GM19023 (cell line): ENCODE measurements around the gene FUCA2.
"Not testable (repeated sequence)": the region's sequence is repeated elsewhere in the genome, so short reads cannot be mapped to it uniquely, and the experiment has no call there.

Source experiments
- ATAC-seq: cut with Tn5 transposase; IDR thresholded peaks from one replicate; pipeline ENCODE4 v1.9.1; 2021; ENCODE audit warnings: mild to moderate bottlenecking, moderate library complexity; ENCODE audit not compliant: unreplicated experiment

The FUCA2 gene

DNA sequence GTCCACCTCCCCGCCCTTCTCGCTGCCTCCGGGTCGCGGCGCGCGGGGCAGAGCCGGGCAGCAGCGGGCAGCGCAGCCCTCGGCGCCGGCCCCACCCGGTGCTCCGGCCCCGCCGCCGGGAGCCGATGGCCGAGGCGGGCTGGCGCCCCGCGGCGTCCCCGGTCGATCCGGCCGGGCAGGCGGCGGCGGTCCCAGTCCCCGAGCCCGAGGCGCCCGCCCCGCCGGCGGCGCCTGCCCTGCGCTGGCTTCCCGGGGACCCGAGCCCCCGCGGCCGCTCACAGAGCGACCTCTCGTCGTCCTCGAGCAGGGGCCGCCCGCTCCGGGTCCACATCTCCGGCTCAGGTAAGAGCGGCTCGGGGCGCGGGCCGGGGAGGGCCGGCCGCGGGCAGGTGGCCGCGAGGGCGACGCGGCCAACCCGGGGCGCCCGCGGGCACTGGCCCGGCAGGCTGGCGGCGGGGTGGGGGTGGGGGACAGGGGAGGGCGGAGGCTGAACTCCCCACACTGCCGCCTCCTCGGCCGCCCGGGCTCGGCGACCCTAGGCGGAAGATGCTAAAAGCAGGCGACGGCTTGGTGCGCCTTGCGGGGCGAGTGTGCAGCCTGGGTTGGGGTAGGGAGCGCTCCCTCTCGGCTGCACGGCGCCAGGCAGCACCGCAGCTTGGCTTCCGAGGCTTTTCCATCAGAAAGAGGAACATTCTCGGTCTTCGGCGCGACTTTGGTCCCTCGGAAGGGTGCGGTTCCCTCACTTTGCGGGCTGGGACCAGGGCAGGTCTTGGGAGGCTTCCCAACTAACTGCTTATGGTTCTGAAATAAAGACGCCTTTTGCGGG lies 25.6 kb upstream of the FUCA2 start:
- ATAC-seq, result peak; percentile 71

DNA sequence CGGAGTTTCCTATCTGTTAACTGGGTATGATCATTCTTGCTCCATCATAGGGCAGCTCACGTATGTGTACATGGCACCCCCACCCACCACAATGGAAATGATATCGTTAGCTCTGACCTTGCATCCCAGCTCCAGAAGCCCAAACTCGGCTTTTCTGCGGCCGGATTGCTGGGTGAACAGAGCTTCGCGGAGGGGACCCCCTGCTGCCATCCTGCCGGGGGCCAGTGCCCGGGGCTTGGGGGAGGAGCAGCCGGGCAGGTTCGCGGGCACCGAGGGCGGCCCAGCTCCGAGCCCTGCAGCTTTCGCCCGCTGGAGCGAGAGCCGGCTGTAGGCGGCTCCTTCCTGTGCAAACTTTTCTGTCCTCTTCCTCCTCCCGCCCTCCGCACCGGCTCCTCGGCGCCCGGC lies 24.9 kb upstream of the FUCA2 start:
- peak; percentile 74 for ATAC-seq

- ATAC-seq, result no peak
Measured at GRCh38 chr6:143535189-143535614, 23.7 kb upstream of the FUCA2 start.

- ATAC-seq, result no peak
Measured at GRCh38 chr6:143531720-143532499, 20.4 kb upstream of the FUCA2 start.

DNA sequence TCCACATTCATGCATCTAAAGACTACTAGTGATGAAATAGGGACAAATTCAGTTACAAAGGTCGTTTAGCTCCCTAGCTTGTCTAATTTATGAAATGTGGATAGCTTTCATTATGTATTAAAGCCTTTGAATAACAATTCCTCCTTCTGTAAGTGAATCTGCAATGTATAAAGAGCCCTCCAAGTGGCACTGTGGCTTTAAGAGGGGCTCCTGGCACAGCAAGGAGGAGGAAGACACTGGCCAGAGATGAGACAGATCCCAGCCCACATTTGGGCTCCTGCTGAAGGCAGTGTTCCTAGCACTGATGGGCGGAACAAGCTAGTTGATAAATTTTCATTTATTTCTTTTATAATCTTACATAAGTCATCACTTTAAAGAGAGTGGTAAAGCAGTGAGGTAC lies 17.6 kb upstream of the FUCA2 start:
- ATAC-seq, result no peak

DNA sequence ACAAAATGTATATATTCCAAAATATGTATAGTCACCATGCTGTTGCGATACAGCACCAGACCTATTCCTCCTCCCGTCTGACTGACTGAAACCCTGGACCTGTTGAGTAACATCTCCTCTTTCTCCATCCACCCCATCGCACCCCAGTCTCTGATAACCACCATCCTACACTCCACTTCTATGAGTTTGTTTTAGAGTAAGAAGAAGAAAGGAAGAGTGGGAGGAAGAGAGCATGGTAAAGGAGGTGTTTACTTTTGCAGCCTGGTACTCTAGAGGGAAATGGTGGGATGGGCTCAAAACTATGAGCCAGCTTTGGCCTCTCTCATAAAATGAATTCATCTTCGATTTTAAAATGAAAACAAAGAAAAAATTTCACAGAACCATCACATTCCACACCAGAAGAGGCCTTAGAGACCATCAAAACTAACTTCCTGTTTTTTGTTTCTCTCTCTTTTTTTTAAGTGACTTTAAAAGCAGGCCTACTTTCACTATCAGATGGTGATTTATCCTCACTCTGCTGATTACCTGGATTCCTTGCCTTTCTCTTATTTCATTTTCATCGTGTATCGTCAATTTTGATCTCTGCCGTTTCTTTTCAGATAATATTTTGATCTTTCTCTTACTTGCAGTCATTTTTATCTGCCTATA lies 16.8 kb upstream of the FUCA2 start:
- ATAC-seq, result no peak

DNA sequence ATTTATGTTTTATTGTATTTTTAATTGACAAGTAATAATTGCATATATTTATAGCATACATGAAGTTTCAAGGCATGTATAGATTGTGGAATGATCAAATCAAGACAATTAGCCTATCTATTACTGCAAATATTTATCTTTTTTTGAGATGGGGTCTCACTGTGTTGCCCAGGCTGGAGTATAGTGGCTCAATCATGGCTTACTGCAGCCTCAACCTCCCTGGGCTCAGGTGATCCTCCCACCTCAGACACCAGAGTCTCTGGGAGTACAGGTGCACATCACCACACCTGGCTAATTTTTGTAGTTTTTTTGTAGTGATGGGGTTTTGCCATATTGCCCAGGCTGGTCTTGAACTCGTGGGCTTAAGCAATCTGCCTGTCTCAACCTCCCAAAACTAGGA lies 16.2 kb upstream of the FUCA2 start:
- ATAC-seq, result no peak

DNA sequence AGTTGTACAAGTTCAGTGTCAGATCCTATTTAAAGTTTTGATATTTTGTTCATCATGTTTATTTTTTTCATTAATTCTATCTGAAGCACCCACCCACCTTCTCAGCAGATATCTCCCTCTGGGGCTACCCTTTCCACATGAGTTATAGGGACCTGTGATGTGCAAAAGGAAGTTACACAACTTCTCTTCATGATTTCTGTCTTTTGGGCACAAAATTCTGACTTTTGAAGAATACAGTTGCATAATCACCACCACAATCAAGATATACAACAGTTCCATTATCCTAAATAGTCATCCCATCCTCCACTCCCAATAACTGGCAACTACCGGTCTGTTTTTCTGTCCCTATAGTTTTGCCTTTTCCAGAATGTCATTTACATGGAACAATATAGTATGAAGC lies 13.8 kb upstream of the FUCA2 start:
- no peak for ATAC-seq

DNA sequence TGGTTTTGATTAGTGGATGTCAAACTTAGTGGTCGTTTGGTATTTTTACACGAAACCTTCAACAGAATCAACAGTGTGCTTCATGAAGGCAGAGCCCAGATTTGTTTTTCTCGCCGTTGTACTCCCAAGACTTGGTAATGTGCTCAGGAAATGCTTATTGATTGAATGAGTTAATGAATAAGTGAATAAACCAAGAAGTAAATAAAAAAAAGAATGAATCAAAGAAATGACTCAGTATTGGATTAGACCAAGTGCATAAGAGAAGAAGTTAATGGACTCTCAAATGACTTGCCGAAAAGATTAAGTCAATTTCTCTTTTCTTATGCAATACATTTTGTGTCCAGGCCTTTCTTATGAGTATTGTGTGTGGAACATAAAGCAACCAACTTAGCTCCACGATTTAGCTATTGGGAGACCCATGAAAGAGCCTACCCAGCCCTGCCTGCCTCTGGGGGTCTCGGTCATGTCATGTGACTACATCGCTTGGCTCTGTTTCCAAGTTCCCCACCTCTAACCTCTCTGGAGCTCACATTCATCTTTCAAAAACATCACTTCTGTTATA lies 10.6 kb upstream of the FUCA2 start:
- no peak for ATAC-seq

DNA sequence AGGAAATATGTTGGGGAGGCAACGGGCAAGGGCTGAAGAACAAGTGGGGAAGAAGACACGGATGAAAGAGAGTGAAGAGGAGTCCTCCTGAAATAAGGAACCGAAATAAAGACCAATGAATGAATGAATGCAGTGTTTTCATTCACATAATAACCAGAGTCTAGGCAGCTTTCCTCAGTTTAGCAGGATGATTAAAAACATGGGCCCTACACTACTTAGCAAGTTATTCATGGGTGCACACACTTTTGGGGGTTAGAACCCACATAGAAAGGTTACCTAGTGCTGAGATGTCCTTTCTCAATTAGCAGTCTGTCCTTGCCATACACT lies 5.9 kb upstream of the FUCA2 start:
- no peak for ATAC-seq

DNA sequence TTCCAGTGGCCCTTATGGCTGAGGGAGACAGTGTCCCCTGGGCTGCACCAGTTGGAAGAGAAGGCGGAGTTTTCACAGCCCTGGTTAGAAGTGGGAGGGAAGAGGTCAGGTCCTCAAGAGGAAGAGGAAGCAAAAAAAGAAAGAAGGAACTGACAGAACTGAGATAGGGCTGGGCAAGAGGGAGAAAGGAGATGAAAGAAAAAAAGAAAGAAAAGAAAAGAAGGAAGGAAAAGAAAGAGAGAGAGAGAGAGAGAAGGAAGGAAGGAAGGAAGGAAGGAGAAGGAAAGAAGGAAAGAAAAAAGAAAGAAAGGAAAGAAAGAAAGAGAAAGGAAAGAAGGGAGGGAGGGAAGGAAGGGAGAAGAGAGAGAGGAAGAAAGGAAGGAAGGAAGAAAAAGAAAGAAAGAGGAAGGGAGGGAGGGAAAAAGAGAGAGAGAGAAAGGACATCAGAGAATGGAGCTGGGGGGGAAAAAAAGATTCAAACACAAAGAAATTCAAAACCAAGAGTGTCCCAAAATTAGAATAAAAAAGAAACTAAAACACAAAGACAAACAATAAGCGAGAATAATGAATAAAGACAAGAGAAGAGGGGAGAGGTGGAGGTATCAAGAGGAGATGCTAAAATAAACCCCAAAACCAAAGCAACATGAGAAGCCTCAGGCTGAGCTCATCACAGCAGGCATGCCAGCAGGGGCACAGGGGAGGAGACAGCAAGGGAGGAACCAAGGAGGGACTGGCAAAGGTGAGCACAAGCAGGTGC lies 5.3 kb upstream of the FUCA2 start:
- ATAC-seq, result no peak

GRCh38 chr6:143515766-143516355 lies 4.3 kb upstream of the FUCA2 start:
- ATAC-seq, result no peak

GRCh38 chr6:143515061-143515760 lies 3.7 kb upstream of the FUCA2 start:
- no peak for ATAC-seq

DNA sequence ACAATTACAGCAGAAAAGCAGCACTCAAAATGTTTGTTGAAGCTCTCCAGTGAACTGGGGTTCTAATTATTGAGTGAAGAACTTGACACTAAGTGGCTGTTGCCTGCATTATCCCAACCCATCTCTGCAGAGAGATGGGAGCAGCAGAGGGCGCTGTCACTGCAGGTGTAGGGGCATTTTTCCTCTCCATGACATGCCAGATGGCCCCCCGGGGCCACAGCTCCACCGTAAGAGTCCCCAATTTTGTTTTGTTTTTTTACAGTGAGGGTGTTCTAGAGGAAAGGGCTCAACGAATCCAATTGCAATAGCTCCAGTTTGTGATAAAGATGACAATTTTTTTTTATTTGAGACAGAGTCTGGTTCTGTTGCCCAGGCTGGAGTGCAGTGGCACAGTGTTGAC lies 1.9 kb upstream of the FUCA2 start:
- ATAC-seq, result no peak

DNA sequence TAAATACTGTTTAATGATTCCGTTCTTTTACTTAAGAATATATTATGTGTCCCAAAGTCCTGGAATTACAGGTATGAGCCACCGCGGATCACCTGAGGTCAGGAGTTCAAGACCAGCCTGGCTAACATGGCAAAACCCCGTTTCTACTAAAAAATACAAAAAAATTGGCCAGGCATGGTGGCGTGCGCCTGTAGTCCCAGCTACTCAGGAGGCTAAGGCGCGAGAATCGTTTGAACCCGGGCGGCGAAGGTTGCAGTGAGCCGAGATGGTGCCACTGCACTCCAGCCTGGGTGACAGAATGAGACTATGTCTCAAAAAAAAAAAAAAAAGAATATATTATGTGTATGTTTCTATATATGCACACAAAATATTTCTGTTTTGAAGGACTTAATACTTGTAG lies 1.2 kb downstream of the FUCA2 start:
- ATAC-seq, result not testable (repeated sequence)

- no peak for ATAC-seq
Measured at GRCh38 chr6:143507358-143508145, 4.0 kb downstream of the FUCA2 start.

GRCh38 chr6:143506620-143507019 lies 4.9 kb downstream of the FUCA2 start:
- no peak for ATAC-seq

DNA sequence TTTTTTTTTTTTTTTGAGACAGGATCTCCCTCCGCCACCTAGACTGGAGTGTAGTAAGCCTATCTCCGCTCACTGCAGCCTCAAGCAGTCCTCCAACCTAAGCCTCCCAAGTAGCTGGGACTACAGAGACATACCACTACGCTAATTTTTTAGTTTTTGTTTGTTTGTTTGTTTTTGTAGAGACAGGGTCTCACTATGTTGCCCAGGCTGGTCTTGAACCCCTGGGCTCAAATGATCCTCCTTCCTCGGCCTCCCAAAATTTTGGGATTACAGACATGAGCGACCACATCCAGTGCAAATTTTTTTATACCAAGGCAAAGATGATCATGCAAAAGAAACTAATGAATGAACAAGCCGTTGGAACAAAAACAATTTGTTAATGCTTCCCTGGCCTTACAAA lies 5.3 kb downstream of the FUCA2 start:
- no peak for ATAC-seq

DNA sequence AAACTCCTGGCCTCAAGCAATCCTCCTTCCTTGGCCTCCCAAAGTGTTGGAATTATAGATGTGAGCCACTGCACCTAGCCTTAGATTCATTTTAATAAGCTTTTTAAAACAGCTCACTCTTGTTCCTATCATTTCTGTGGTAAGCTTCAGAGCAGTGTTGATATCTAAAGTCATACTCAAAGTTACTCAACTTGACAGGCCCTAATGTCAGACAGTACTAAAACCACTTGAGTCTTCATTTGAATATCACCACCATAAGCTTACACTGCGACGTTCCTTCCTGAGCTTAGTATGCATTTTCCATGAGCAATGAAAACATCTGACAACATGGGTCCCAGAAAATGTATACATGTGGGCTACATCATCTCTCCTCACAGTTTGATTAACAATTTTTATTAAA lies 6.0 kb downstream of the FUCA2 start:
- ATAC-seq, result no peak
